ENCODE measurements around the gene ENDOD1. TPM values are rescaled to one million over a fixed set of nuclear protein-coding genes. Genes with fewer than 3 reads are reported as not detected.
"Not testable (repeated sequence)": the region's sequence is repeated elsewhere in the genome, so short reads cannot be mapped to it uniquely, and the experiment has no call there.

ENDOD1 gene
- total RNA-seq, 4 donors from 2014 or later: 31.1 to 52.3 (median 36.8) TPM

DNA sequence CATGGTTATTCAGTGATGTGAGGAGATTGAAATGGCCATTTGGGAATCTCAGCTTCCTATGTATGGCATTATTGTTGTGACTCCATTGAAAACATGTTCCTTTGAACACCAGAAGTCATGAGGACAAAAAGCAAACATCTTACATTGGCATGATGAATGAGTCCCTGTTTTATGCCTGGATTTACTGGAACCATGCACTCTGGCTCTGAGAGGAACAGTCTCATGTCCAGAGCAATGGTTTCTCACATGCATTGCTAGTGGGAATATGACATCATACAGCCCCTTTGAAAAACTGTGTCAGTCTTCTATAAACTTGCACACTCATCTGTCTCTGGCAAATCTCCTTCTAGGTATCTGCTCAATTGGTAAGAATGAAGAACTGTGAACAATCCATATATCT, 43.8 kb upstream of the ENDOD1 start:
- Histone ChIP-seq H3K9me3 (no peaks in the 10 kb centered on the region), H3K4me1 (no peaks in the 10 kb centered on the region), H3K27me3 (peaks cover 4% of the 10 kb centered on the region), H3K27ac (no peak overlapping the region), H3K4me3 (replicated peaks in 1 of 3) (no peak overlapping the region), H3K36me3 (no peaks in the 10 kb centered on the region)
- no peak for TF ChIP-seq POLR2A (IDR thresholded peaks at IDR 0.05)
- no peak for TF ChIP-seq CTCF (IDR thresholded peaks at IDR 0.05)
- intact Hi-C loops (cut with DNase I): no loop called here
- no peak for DNase-seq

GRCh38 chr11:95049122-95049521, 40.5 kb upstream of the ENDOD1 start, which contains the start of gene KDM4F:
TSS of gene KDM4F (plus strand) at chr11:95049422.
- H3K4me1 ChIP-seq; H3K4me3 ChIP-seq (replicated peaks in 1 of 3); DNase-seq; H3K27ac ChIP-seq; H3K36me3 ChIP-seq; intact Hi-C loops (cut with DNase I); H3K9me3 ChIP-seq; H3K27me3 ChIP-seq: not testable (repeated sequence)
- WGBS, 2 donors: 68 to 73% methylated on average over 3 of the region's 3 CpGs

DNA sequence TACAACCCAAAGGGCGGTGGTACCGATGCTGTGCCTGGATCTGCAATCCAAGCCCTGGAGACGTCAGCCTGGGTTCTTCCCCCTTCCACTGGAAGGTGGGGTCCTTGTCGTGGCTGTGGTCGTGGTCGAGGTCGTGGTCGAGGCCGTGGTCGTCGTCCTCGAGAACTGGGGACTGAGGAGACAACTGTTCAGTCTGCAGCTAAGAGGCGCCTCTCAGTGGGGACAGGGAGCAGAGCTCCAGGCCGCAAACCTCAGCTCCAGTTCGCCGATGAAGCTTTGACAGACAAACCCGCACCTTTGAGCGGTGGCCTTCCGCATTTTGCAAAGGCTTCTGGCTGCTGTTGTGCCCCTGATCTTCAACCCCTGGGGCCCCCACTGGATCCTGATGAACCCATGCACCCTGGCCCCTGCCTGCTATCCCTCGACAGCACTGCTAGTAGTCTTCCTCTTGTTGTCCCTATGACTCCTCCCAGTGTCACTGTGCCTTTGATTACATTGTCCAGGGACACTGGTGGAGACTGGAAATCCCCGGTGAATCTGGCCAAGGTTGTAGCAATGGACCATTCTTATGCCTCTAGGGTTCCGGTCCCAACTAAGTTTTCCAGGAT, 38.9 kb upstream of the ENDOD1 start:
- H3K9me3 ChIP-seq: no peaks in the 10 kb centered on the region
- H3K27ac ChIP-seq: no peak overlapping the region
- intact Hi-C loops (cut with DNase I): no loop called here
- 87 to 94% methylated on average over 21 to 22 of the region's 22 CpGs for WGBS, 2 donors
- no peak for DNase-seq
- H3K36me3 ChIP-seq: no peaks in the 10 kb centered on the region
- TF ChIP-seq POLR2A (IDR thresholded peaks at IDR 0.05) (no peak), CTCF (IDR thresholded peaks at IDR 0.05) (no peak)
- H3K4me3 ChIP-seq (replicated peaks in 1 of 3): no peak overlapping the region
- no peaks in the 10 kb centered on the region for H3K4me1 ChIP-seq
- H3K27me3 ChIP-seq: peaks cover 3% of the 10 kb centered on the region

GRCh38 chr11:95054356-95054755, 35.3 kb upstream of the ENDOD1 start:
- intact Hi-C loops (cut with DNase I): no loop called here
- DNase-seq: no peak
- Histone ChIP-seq H3K27me3 (peaks cover 3% of the 10 kb centered on the region), H3K4me3 (replicated peaks in 1 of 3) (no peak overlapping the region), H3K9me3 (no peaks in the 10 kb centered on the region), H3K27ac (no peak overlapping the region), H3K36me3 (no peaks in the 10 kb centered on the region), H3K4me1 (no peaks in the 10 kb centered on the region)
- TF ChIP-seq POLR2A (IDR thresholded peaks at IDR 0.05) (no peak), CTCF (IDR thresholded peaks at IDR 0.05) (no peak)
- WGBS, 2 donors: 88 to 97% methylated on average over 2 of the region's 2 CpGs

DNA sequence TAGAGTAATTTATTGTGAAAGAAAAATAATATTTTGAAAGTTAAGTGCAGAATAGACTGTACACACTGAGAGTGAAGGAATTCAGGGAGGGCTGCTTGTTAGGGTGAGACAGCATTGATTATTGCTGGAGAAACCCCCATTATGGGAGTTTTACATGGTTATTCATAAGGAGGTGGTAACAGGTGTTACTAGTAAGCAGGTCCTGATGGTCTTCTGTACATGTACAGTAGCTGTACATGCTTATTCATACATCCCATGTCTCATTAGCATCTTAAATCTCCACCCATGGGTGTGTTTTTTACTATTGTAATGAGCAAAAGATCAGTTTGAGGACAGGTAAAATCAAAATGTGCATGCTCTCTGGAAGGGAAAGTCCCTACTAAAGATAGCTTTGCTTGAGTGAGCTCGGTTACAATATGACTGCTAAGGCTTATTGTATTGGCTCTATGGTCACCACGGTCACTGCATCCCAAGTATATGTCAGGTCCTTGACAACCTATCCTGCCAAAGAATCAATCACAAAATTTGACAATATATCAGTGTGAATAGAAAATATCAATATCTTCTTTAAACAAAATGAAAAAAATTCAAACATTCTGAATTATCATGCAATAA, 34.3 kb upstream of the ENDOD1 start:
- Histone ChIP-seq H3K4me1 (no peaks in the 10 kb centered on the region), H3K27me3 (peaks cover 3% of the 10 kb centered on the region), H3K9me3 (no peaks in the 10 kb centered on the region), H3K27ac (no peak overlapping the region), H3K36me3 (no peaks in the 10 kb centered on the region), H3K4me3 (replicated peaks in 1 of 3) (no peak overlapping the region)
- no peak for DNase-seq
- intact Hi-C loops (cut with DNase I): no loop called here
- no peak for TF ChIP-seq CTCF (IDR thresholded peaks at IDR 0.05)
- TF ChIP-seq POLR2A (IDR thresholded peaks at IDR 0.05): no peak
- 39 to 42% methylated on average over 2 of the region's 2 CpGs for WGBS, 2 donors

Measured in thyroid gland (tissue), 4 donors.